IPS-NIHi11 (cell line): ENCODE measurements around the gene ELP2.
A peak's percentile ranks its signal among the peaks of the same experiment; 100 is the strongest.
"Not testable (repeated sequence)": the region's sequence is repeated elsewhere in the genome, so short reads cannot be mapped to it uniquely, and the experiment has no call there.

Experiments
- DNase-seq: peaks from one replicate; pipeline ENCODE4 v3.0.0; 2012; ENCODE audit warnings: mixed read lengths, low spot score

Gene ELP2

GRCh38 chr18:36158266-36158867, 28.7 kb downstream of the ELP2 start:
- no peak for DNase-seq

GRCh38 chr18:36160959-36161371, 31.3 kb downstream of the ELP2 start:
- no peak for DNase-seq

GRCh38 chr18:36162981-36163380, 33.3 kb downstream of the ELP2 start:
- no peak for DNase-seq

- no peak for DNase-seq
Observed at GRCh38 chr18:36167692-36168218, 38.1 kb downstream of the ELP2 start.

GRCh38 chr18:36168296-36168695, 38.6 kb downstream of the ELP2 start:
- DNase-seq, result not testable (repeated sequence)

GRCh38 chr18:36169938-36170337, 40.2 kb downstream of the ELP2 start:
- no peak for DNase-seq

- no peak for DNase-seq
Observed at GRCh38 chr18:36175481-36175880, 45.8 kb downstream of the ELP2 start.

- no peak for DNase-seq
Observed at GRCh38 chr18:36176177-36176584, 46.5 kb downstream of the ELP2 start.

GRCh38 chr18:36176711-36177110, 47.0 kb downstream of the ELP2 start:
- no peak for DNase-seq

- no peak for DNase-seq
Observed at GRCh38 chr18:36177913-36178312, 48.2 kb downstream of the ELP2 start.

- DNase-seq, result no peak
Observed at GRCh38 chr18:36179562-36180355, 50.1 kb downstream of the ELP2 start.

GRCh38 chr18:36181441-36181840, 51.7 kb downstream of the ELP2 start:
- DNase-seq, result no peak

GRCh38 chr18:36181898-36182506, 52.3 kb downstream of the ELP2 start:
- DNase-seq, result no peak

GRCh38 chr18:36183033-36183432, 53.3 kb downstream of the ELP2 start:
- no peak for DNase-seq

- no peak for DNase-seq
Observed at GRCh38 chr18:36183987-36184386, 54.3 kb downstream of the ELP2 start.

GRCh38 chr18:36185157-36185556, 55.5 kb downstream of the ELP2 start:
- DNase-seq, result no peak

GRCh38 chr18:36185901-36186460, 56.3 kb downstream of the ELP2 start:
- no peak for DNase-seq

GRCh38 chr18:36186461-36187192, 56.9 kb downstream of the ELP2 start:
- peak; percentile 50 for DNase-seq

GRCh38 chr18:36187193-36187825, 57.6 kb downstream of the ELP2 start, which contains the start of gene MOCOS:
TSS of gene MOCOS (plus strand) at chr18:36187497. CDS start at chr18:36187540, 43 bp downstream.
- peak; percentile 97 for DNase-seq

GRCh38 chr18:36187826-36188721, 58.4 kb downstream of the ELP2 start:
- peak; percentile 41 for DNase-seq
